Measurements from ENCODE around the gene ABR.

GRCh38 chr17:1068356-1068755 lies 111.4 kb downstream of the ABR start:
- no peak for TF ChIP-seq CTCF (IDR thresholded peaks at IDR 0.05; ENCODE audit: low read depth, low read length, missing input control)
- no peak for TF ChIP-seq RAD21 (IDR thresholded peaks at IDR 0.05)
- no peak for TF ChIP-seq REST (IDR thresholded peaks at IDR 0.05)
- TF ChIP-seq SP1 (IDR thresholded peaks at IDR 0.05), result no peak
- TF ChIP-seq TAF1 (conservative IDR thresholded peaks at IDR 0.05), result no peak
- TF ChIP-seq FOXA1 (IDR thresholded peaks at IDR 0.05), result no peak
- TF ChIP-seq GABPA (IDR thresholded peaks at IDR 0.05 in 1 of 2, conservative IDR thresholded peaks at IDR 0.05 in 1 of 2), result no peak
- no peak for TF ChIP-seq MAX (IDR thresholded peaks at IDR 0.05)
- no peak for TF ChIP-seq YY1 (IDR thresholded peaks at IDR 0.05)
- TF ChIP-seq ATF3 (IDR thresholded peaks at IDR 0.05), result no peak
- no peak for TF ChIP-seq RXRA (IDR thresholded peaks at IDR 0.05)
- no peak for TF ChIP-seq EGR1 (IDR thresholded peaks at IDR 0.05; ENCODE audit: low read depth in 2 of 2)
- no peak for TF ChIP-seq JUND (IDR thresholded peaks at IDR 0.05)

Data from liver (tissue), 3 donors.